ENCODE results near the gene DKC1. TPM values are rescaled to one million over a fixed set of nuclear protein-coding genes. Genes with fewer than 3 reads are reported as not detected.

The DKC1 gene
- total RNA-seq, 4 donors from 2014 or later, result 18.4 to 32.8 (median 19.8) TPM

DNA sequence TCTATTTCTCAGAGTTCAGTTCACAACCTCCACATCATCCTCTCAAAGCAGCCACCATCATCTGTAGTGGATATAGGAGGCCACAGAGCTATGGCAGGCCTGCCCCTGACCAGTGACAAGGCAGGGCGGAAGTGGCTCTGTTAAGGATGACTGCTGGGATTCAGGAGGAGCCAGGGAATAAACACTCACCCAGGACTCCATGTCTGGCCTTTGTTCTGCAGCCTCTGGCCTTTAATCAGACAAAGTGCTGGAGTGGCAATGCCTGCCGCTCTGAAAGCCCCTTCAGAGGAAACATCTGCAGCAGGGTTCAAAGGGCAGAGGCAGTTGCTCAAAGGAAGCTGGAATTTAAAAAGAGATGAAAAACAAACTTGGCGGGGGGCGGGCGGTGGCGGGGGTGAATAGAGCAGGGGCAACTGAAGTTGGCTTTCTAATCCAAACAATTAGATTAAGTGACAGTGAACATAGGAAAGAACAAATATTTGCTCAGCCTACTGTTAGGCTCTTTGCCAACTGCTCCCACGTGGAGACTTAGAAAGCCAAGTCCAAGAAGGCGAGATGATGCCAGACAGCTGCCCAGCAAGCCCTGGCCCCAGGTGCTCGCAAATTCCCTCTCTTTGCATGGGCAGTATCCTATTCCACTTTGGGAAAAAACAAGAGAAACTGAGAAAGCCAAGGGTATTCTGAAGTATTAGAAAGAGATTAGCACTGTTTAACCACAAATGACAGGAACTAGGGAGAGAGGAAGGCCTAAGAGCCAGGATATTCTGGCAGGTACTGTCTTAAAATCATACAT, 37.1 kb downstream of the DKC1 start:
- Histone ChIP-seq H3K36me3 (no peaks in the 10 kb centered on the region), H3K9me3 (no peaks in the 10 kb centered on the region), H3K27ac (peak overlapping the region in 3 of 4 donors; percentile 4 to 43 (median 13)), H3K27me3 (no peaks in the 10 kb centered on the region), H3K4me1 (peaks cover 0 to 26% (median 0%) of the 10 kb centered on the region in 3 donors), H3K4me3 (no peak overlapping the region)
- ATAC-seq, result no peak
- WGBS, 2 donors (ENCODE audit: low coverage in 1 of 2), result 33 to 49% methylated on average over 3 to 8 of the region's 9 CpGs
- no peak for TF ChIP-seq POLR2A (IDR thresholded peaks at IDR 0.05)
- TF ChIP-seq, protein P1, sequence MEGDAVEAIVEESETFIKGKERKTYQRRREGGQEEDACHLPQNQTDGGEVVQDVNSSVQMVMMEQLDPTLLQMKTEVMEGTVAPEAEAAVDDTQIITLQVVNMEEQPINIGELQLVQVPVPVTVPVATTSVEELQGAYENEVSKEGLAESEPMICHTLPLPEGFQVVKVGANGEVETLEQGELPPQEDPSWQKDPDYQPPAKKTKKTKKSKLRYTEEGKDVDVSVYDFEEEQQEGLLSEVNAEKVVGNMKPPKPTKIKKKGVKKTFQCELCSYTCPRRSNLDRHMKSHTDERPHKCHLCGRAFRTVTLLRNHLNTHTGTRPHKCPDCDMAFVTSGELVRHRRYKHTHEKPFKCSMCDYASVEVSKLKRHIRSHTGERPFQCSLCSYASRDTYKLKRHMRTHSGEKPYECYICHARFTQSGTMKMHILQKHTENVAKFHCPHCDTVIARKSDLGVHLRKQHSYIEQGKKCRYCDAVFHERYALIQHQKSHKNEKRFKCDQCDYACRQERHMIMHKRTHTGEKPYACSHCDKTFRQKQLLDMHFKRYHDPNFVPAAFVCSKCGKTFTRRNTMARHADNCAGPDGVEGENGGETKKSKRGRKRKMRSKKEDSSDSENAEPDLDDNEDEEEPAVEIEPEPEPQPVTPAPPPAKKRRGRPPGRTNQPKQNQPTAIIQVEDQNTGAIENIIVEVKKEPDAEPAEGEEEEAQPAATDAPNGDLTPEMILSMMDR (IDR thresholded peaks at IDR 0.05), result no peak
- TF ChIP-seq POLR2AphosphoS5 (IDR thresholded peaks at IDR 0.05), result no peak
- TF ChIP-seq EP300 (IDR thresholded peaks at IDR 0.05), result no peak

DNA sequence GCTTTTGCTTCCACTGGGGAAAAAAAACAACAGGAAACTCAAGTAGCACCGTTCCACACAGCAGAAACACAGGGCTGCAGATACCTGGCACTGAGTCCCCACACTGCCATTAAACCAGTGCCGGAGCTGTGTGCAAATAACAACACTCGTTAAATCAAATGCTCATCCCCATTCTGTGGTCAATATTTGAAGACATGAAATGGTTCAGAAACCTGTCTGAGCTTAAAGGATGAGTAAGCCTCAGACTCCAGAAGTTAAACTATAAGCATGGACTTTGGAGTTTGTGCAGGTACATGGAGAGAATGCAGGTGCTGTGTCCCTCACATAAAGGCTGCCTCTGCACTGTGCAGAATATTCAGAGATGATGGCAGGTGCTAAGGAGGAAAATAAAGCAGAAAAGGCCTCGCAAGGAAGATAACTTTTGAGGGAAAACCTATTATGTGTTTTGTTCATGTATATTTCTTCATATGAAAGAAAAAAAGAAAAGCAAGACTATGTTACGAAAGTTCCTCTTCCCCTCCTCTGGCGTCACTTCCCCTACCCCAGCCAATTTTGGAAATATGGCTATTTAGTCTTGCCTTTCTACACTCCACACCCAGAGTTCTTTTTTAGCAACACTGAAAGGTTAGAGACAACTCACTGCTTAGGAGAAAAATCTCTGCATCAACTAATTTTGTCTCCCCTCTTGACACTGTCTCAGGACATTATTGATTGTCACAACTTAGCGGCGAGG, 38.0 kb downstream of the DKC1 start:
- no peak for ATAC-seq
- Histone ChIP-seq H3K27me3 (no peaks in the 10 kb centered on the region), H3K9me3 (no peaks in the 10 kb centered on the region), H3K36me3 (no peaks in the 10 kb centered on the region), H3K4me3 (no peak overlapping the region), H3K27ac (peak overlapping the region in 1 of 4 donors; percentile 13), H3K4me1 (peaks cover 0 to 26% (median 0%) of the 10 kb centered on the region in 3 donors)
- 48 to 74% methylated on average over 4 to 8 of the region's 8 CpGs for WGBS, 2 donors (ENCODE audit: low coverage in 1 of 2)
- TF ChIP-seq POLR2AphosphoS5 (IDR thresholded peaks at IDR 0.05) (no peak), EP300 (IDR thresholded peaks at IDR 0.05) (no peak), POLR2A (IDR thresholded peaks at IDR 0.05) (no peak)
- TF ChIP-seq, protein P1 (IDR thresholded peaks at IDR 0.05), result no peak

DNA sequence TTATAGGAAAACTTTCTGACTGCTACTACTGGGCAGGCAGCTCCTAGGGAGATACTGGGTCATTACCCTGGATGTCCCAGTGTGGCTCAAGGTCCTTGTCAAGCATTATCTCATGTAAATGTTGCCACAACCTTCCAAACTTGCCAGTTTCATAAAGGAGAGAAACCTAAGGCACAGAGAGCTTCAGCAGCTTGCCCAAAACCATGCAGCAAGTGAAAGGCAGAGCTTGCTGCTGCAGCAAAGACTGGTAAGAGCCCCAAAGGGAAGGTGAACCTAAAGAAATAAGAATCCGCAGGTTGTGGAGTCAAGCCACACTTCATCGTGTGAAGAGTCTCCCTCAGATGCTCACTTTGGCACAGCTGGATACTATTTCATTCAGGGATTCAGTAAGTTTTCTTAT, 40.3 kb downstream of the DKC1 start:
- WGBS, 2 donors (ENCODE audit: low coverage in 1 of 2), result 71 to 76% methylated on average over 1 to 2 of the region's 2 CpGs
- ATAC-seq, result no peak
- Histone ChIP-seq H3K36me3 (no peaks in the 10 kb centered on the region), H3K9me3 (no peaks in the 10 kb centered on the region), H3K4me1 (peaks cover 0 to 26% (median 0%) of the 10 kb centered on the region in 3 donors), H3K27ac (no peak overlapping the region), H3K27me3 (no peaks in the 10 kb centered on the region), H3K4me3 (no peak overlapping the region)
- TF ChIP-seq, protein P1 (IDR thresholded peaks at IDR 0.05), result no peak
- TF ChIP-seq POLR2A (IDR thresholded peaks at IDR 0.05), result no peak

DNA sequence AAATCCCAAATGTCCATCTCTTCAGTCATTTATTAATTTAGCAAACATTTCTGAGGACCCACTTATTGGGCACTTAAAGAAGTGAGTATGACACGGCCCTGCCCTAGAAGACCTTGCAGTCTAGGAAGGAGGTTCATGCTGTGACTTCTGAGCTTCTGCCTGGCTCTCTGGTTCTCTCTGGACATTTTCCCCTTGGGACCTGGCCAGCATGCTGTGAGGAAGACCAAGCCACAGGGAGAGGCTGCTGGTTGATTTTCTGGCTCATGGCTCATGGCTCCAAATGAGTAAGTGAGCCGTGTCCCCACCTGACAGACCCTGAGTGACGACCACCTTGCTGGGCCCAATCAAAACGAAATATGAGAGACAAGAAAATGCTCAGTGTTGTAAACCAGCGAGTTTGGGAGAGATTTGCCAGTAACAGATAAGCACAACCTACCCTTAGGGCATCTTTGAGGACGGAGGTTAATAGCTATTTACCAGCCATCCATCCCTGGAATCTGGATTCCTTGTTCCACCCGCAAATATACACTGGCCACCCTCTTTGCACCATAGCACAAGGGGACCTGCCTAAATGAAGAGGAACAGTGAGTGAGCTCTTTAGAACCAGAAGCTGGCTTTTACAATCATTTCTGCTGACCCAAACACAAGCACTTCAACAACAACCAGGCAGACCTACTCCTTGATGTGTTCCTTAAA, 41.7 kb downstream of the DKC1 start:
- H3K27ac ChIP-seq, result peak overlapping the region; percentile 41 to 81 (median 77)
- WGBS, 2 donors (ENCODE audit: low coverage in 1 of 2), result 0 to 41% methylated on average over 1 to 4 of the region's 7 CpGs
- no peaks in the 10 kb centered on the region for H3K27me3 ChIP-seq
- peak overlapping the region; percentile 53 to 68 for H3K4me3 ChIP-seq
- no peaks in the 10 kb centered on the region for H3K9me3 ChIP-seq
- no peak for ATAC-seq
- peaks cover 0 to 21% (median 0%) of the 10 kb centered on the region in 3 donors for H3K4me1 ChIP-seq
- no peaks in the 10 kb centered on the region for H3K36me3 ChIP-seq
- TF ChIP-seq POLR2A (IDR thresholded peaks at IDR 0.05) (no peak), EP300 (IDR thresholded peaks at IDR 0.05) (no peak), POLR2AphosphoS5 (IDR thresholded peaks at IDR 0.05) (no peak)
- TF ChIP-seq, protein P1 (IDR thresholded peaks at IDR 0.05), result no peak
